MM.1S (cell line): Measurements from ENCODE around the gene SLC25A6.
"Not testable (repeated sequence)": the region's sequence is repeated elsewhere in the genome, so short reads cannot be mapped to it uniquely, and the experiment has no call there.

ENCODE experiments used
- DNase-seq: peaks from one replicate; pipeline ENCODE4 v3.0.0-alpha.2; 2015
- H2AFZ ChIP-seq: fragments of 300-600 bp; sonication (generic); 2 replicates; pipeline ENCODE4 v1.6.0; 2016; ENCODE audit warnings: antibody characterized with exemption, low read length
- H3F3A ChIP-seq: fragments of 300-600 bp; sonication (generic); 2 replicates; pipeline ENCODE4 v1.6.1; 2016; ENCODE audit warnings: mild to moderate bottlenecking, antibody characterized with exemption, low read length, moderate library complexity, mixed read lengths; ENCODE audit not compliant: insufficient read depth
- H3K27ac ChIP-seq: fragments of 300-600 bp; sonication (generic); 2 replicates; pipeline ENCODE4 v1.5.1; 2016; ENCODE audit warnings: mild to moderate bottlenecking, low read length
- H3K27me3 ChIP-seq: fragments of 300-600 bp; sonication (generic); replicated peaks from 2 replicates; pipeline ENCODE4 v1.6.0; 2016; ENCODE audit warnings: low read length; ENCODE audit not compliant: insufficient read depth
- H3K36me3 ChIP-seq: fragments of 300-600 bp; sonication (generic); replicated peaks from 2 replicates; pipeline ENCODE4 v1.6.1; 2016; ENCODE audit warnings: mild to moderate bottlenecking, low read length, mixed read lengths; ENCODE audit not compliant: insufficient read depth
- H3K4me1 ChIP-seq: fragments of 300-600 bp; sonication (generic); 2 replicates; pipeline ENCODE4 v1.6.1; 2016; ENCODE audit warnings: low read length, mixed read lengths
- H3K4me2 ChIP-seq: fragments of 300-600 bp; sonication (generic); 2 replicates; pipeline ENCODE4 v1.6.0; 2016; ENCODE audit warnings: low read depth, low read length
- H3K4me3 ChIP-seq: fragments of 300-600 bp; sonication (generic); 2 replicates; pipeline ENCODE4 v1.5.1; 2016; ENCODE audit warnings: low read length, mixed read lengths
- H3K79me2 ChIP-seq: fragments of 300-600 bp; sonication (generic); 2 replicates; pipeline ENCODE4 v1.6.1; 2016; ENCODE audit warnings: mixed run types, low read length, mixed read lengths
- H3K9ac ChIP-seq: fragments of 300-600 bp; sonication (generic); 2 replicates; pipeline ENCODE4 v1.6.1; 2016; ENCODE audit warnings: low read length, mixed read lengths
- H3K9me2 ChIP-seq: fragments of 300-600 bp; sonication (generic); replicated peaks from 2 replicates; pipeline ENCODE4 v1.6.1; 2016; ENCODE audit warnings: mild to moderate bottlenecking, low read length, mixed read lengths; ENCODE audit not compliant: insufficient read depth
- H3K9me3 ChIP-seq: fragments of 300-600 bp; sonication (generic); replicated peaks from 2 replicates; pipeline ENCODE4 v1.6.1; 2016; ENCODE audit warnings: mild to moderate bottlenecking, low read length, mixed read lengths; ENCODE audit not compliant: insufficient read depth
- H4K20me1 ChIP-seq: fragments of 300-600 bp; sonication (generic); 2 replicates; pipeline ENCODE4 v1.6.1; 2016; ENCODE audit warnings: mild to moderate bottlenecking, low read length, moderate library complexity, mixed read lengths; ENCODE audit not compliant: insufficient read depth
- CTCF ChIP-seq: fragments of 300-600 bp; sonication (generic); IDR thresholded peaks from 2 replicates; pipeline ENCODE4 v1.5.1; 2016; ENCODE audit warnings: antibody characterized with exemption, low read length, mixed read lengths
- EZH2 ChIP-seq: fragments of 300-600 bp; sonication (generic); optimal IDR thresholded peaks from 2 replicates; pipeline ENCODE3; 2017; ENCODE audit warnings: low read depth, mild to moderate bottlenecking, antibody characterized with exemption, low read length, mixed read lengths
- EZH2phosphoT487 ChIP-seq: fragments of 300-600 bp; sonication (generic); IDR thresholded peaks from 2 replicates; pipeline ENCODE4 v1.6.1; 2018; ENCODE audit warnings: antibody characterized with exemption, low read length

SLC25A6 gene

GRCh38 chrX:1412551-1413161, 20.7 kb upstream of the SLC25A6 start:
- no peaks in the 10 kb centered on the region for H3K79me2 ChIP-seq
- no peaks in the 10 kb centered on the region for H3K4me1 ChIP-seq
- H4K20me1 ChIP-seq: no peaks in the 10 kb centered on the region
- TF ChIP-seq EZH2 (no peak), CTCF (no peak), EZH2phosphoT487 (no peak)
- H3F3A ChIP-seq: no peaks in the 10 kb centered on the region
- no peak for DNase-seq
- no peak overlapping the region for H3K9ac ChIP-seq
- no peak overlapping the region for H3K4me3 ChIP-seq
- no peaks in the 10 kb centered on the region for H3K27me3 ChIP-seq
- H3K9me2 ChIP-seq: no peaks in the 10 kb centered on the region
- no peak overlapping the region for H3K27ac ChIP-seq
- no peak overlapping the region for H3K4me2 ChIP-seq
- H2AFZ ChIP-seq: no peak overlapping the region
- no peaks in the 10 kb centered on the region for H3K36me3 ChIP-seq
- no peaks in the 10 kb centered on the region for H3K9me3 ChIP-seq

GRCh38 chrX:1411326-1411725, 19.4 kb upstream of the SLC25A6 start:
- no peaks in the 10 kb centered on the region for H3K9me2 ChIP-seq
- H3K79me2 ChIP-seq: no peaks in the 10 kb centered on the region
- no peaks in the 10 kb centered on the region for H3K27me3 ChIP-seq
- no peak overlapping the region for H3K27ac ChIP-seq
- H3F3A ChIP-seq: no peaks in the 10 kb centered on the region
- no peak overlapping the region for H2AFZ ChIP-seq
- H3K9me3 ChIP-seq: no peaks in the 10 kb centered on the region
- H3K4me2 ChIP-seq: no peak overlapping the region
- H3K9ac ChIP-seq: no peak overlapping the region
- no peak overlapping the region for H3K4me3 ChIP-seq
- no peaks in the 10 kb centered on the region for H3K36me3 ChIP-seq
- no peak for DNase-seq
- TF ChIP-seq EZH2phosphoT487: no peak
- TF ChIP-seq CTCF: no peak
- no peak for TF ChIP-seq EZH2
- no peaks in the 10 kb centered on the region for H3K4me1 ChIP-seq
- no peaks in the 10 kb centered on the region for H4K20me1 ChIP-seq

GRCh38 chrX:1407035-1407434, 15.1 kb upstream of the SLC25A6 start:
- Histone ChIP-seq H3K27ac (no peak overlapping the region), H3K79me2 (no peaks in the 10 kb centered on the region), H3K9me3 (no peaks in the 10 kb centered on the region), H3K4me1 (no peaks in the 10 kb centered on the region), H3K9me2 (no peaks in the 10 kb centered on the region), H4K20me1 (no peaks in the 10 kb centered on the region), H3K4me2 (no peak overlapping the region), H3K36me3 (no peaks in the 10 kb centered on the region), H3K4me3 (no peak overlapping the region), H3K9ac (no peak overlapping the region), H3F3A (no peaks in the 10 kb centered on the region), H2AFZ (no peak overlapping the region), H3K27me3 (no peaks in the 10 kb centered on the region)
- TF ChIP-seq CTCF (no peak), EZH2phosphoT487 (no peak), EZH2 (no peak)
- no peak for DNase-seq

- H3K27me3 ChIP-seq, H3K36me3 ChIP-seq: not testable (repeated sequence)
These were observed 13.9 kb upstream of the SLC25A6 start for GRCh38 chrX:1405769-1406168.

GRCh38 chrX:1403867-1404266, 12.0 kb upstream of the SLC25A6 start:
- H3K9ac ChIP-seq, H3F3A ChIP-seq, H3K9me3 ChIP-seq, DNase-seq, H3K4me1 ChIP-seq, H3K27me3 ChIP-seq, H3K4me3 ChIP-seq, H3K27ac ChIP-seq, H2AFZ ChIP-seq, H3K9me2 ChIP-seq, H3K4me2 ChIP-seq, H4K20me1 ChIP-seq, H3K36me3 ChIP-seq, H3K79me2 ChIP-seq: not testable (repeated sequence)

More at GRCh38 chrX:1405769-1406168, 13.9 kb upstream of the SLC25A6 start:
- not testable (repeated sequence) for H3K9me2 ChIP-seq, H3K27ac ChIP-seq, H3K4me3 ChIP-seq, H3K4me2 ChIP-seq, H3K9me3 ChIP-seq, H4K20me1 ChIP-seq, H3K9ac ChIP-seq, H3K79me2 ChIP-seq, H3K4me1 ChIP-seq, H2AFZ ChIP-seq, H3F3A ChIP-seq, DNase-seq
